C4-2B (cell line): ENCODE measurements around the gene PRPF19.

Experiments
- CTCF ChIP-seq: fragments of 450-650 bp; conservative IDR thresholded peaks from 2 replicates; pipeline ENCODE4 v1.5.1; 2017; ENCODE audit warnings: mild to moderate bottlenecking
- ZFX ChIP-seq: fragments of 450-650 bp; IDR thresholded peaks from 2 replicates; pipeline ENCODE4 v1.6.1; 2017

- TF ChIP-seq CTCF (no peak), ZFX (no peak)
These were observed 53.1 kb downstream of the PRPF19 start for GRCh38 chr11:60852982-60853950.
